A549 treated with dexamethasone at 1 μM for 4 hours (cell line): ENCODE results near the gene SLC5A3. TPM values are rescaled to one million over a fixed set of nuclear protein-coding genes. Genes with fewer than 3 reads are reported as not detected.

ENCODE experiments used
- total RNA-seq: library from RNA; stranded (reverse); fragments of 200-300 nt; extraction: Qiagen RNA extraction; gene quantifications from 5 replicates; pipeline ENCODE4 v1.2.3, GENCODE V29; 2022

Gene SLC5A3
- total RNA-seq, result 2.3 to 4.0 TPM (median 3.1 TPM) in 5 replicates

GRCh38 chr21:34073032-34073748 lies at the start of gene SLC5A3, which contains the start of gene MRPS6:
TSS of gene SLC5A3 (plus strand) at chr21:34073578. CDS start at chr21:34095199, 21,621 bp downstream.
TSS of gene MRPS6 (plus strand) at chr21:34073578. CDS start at chr21:34073701, 123 bp downstream.

Other genes starting within 250 kb of the SLC5A3 start
- gene ATP5PO, start 157.8 kb upstream of the SLC5A3 start, total RNA-seq, result 125 to 143 TPM (median 137 TPM) in 5 replicates
- gene MRPS6, start within 50 bp of the SLC5A3 start, total RNA-seq, result 37.8 to 45.7 TPM (median 43.4 TPM) in 5 replicates